Smooth muscle cell (in vitro differentiated cells): ENCODE measurements around the gene ILDR1. TPM values are rescaled to one million over a fixed set of nuclear protein-coding genes. Genes with fewer than 3 reads are reported as not detected.

Experiments used
- DNase-seq: peaks from one replicate; lab custom pipeline; 2025; ENCODE audit not compliant: unreplicated experiment; lab: John Stamatoyannopoulos, UW
- H2AFZ ChIP-seq: fragments of 200-600 bp; sonication (generic); 2 replicates; pipeline ENCODE4 v1.6.0; 2016; ENCODE audit warnings: antibody characterized with exemption, low read depth, mild to moderate bottlenecking
- H3F3A ChIP-seq: fragments of 200-600 bp; sonication (generic); 2 replicates; pipeline ENCODE4 v1.6.0; 2017; ENCODE audit warnings: antibody characterized with exemption, low read depth
- H3K27ac ChIP-seq: fragments of 200-600 bp; sonication (generic); 2 replicates; pipeline ENCODE4 v1.5.1; 2016; ENCODE audit warnings: low read depth, mild to moderate bottlenecking
- H3K27me3 ChIP-seq: fragments of 200-600 bp; sonication (generic); 2 replicates; pipeline ENCODE4 v1.6.1; 2016; ENCODE audit warnings: low read depth, mild to moderate bottlenecking
- H3K36me3 ChIP-seq: fragments of 200-600 bp; sonication (generic); 2 replicates; pipeline ENCODE4 v1.5.1; 2016; ENCODE audit warnings: low read depth
- H3K4me1 ChIP-seq: fragments of 200-600 bp; sonication (generic); 2 replicates; pipeline ENCODE4 v1.5.1; 2016; ENCODE audit warnings: low read depth
- H3K4me2 ChIP-seq: fragments of 200-600 bp; sonication (generic); 2 replicates; pipeline ENCODE4 v1.6.0; 2016; ENCODE audit warnings: mild to moderate bottlenecking
- H3K4me3 ChIP-seq: fragments of 200-600 bp; sonication (generic); 2 replicates; pipeline ENCODE4 v1.5.1; 2016; ENCODE audit warnings: mild to moderate bottlenecking
- H3K79me2 ChIP-seq: fragments of 200-600 bp; sonication (generic); 2 replicates; pipeline ENCODE4 v1.6.0; 2016; ENCODE audit warnings: low read depth, mild to moderate bottlenecking
- H3K9ac ChIP-seq: fragments of 200-600 bp; sonication (generic); 2 replicates; pipeline ENCODE4 v1.6.0; 2016; ENCODE audit warnings: low read depth
- H3K9me3 ChIP-seq: fragments of 200-600 bp; sonication (generic); replicated peaks from 2 replicates; pipeline ENCODE4 v1.5.1; 2016; ENCODE audit warnings: low read depth
- H4K20me1 ChIP-seq: fragments of 200-600 bp; sonication (generic); 2 replicates; pipeline ENCODE4 v1.6.0; 2016; ENCODE audit warnings: low read depth
- WGBS: methylation state at CpG from one replicate; pipeline ENCODE4 v1.1.7; 2016; ENCODE audit warnings: low lambda C conversion rate; 5-methylcytosine and 5-hydroxymethylcytosine counted together
- polyA plus RNA-seq: library from polyadenylated mRNA; unstranded; fragments of >200 nt; fragmentation: Nextera tagmentation; extraction: Ambion mirVana; gene quantifications from 2 replicates; pipeline ENCODE4 v1.2.1, GENCODE V29; 2016
- total RNA-seq: library from RNA; depleted of rRNA; stranded (reverse); fragments of >200 nt; gene quantifications from 2 replicates; pipeline ENCODE4 v1.2.3, GENCODE V29; 2014
- TF ChIP-seq, protein P1 (sequence below): fragments of 200-600 bp; sonication (generic); IDR thresholded peaks from 2 replicates; pipeline ENCODE4 v1.5.1; 2017; ENCODE audit warnings: borderline replicate concordance, mild to moderate bottlenecking, antibody characterized with exemption; ENCODE audit not compliant: insufficient read depth, poor library complexity, severe bottlenecking

The ILDR1 gene
- total and polyA plus RNA-seq, 2 experiments from 2014 or later, result 1.4 TPM; not detected in 1

DNA sequence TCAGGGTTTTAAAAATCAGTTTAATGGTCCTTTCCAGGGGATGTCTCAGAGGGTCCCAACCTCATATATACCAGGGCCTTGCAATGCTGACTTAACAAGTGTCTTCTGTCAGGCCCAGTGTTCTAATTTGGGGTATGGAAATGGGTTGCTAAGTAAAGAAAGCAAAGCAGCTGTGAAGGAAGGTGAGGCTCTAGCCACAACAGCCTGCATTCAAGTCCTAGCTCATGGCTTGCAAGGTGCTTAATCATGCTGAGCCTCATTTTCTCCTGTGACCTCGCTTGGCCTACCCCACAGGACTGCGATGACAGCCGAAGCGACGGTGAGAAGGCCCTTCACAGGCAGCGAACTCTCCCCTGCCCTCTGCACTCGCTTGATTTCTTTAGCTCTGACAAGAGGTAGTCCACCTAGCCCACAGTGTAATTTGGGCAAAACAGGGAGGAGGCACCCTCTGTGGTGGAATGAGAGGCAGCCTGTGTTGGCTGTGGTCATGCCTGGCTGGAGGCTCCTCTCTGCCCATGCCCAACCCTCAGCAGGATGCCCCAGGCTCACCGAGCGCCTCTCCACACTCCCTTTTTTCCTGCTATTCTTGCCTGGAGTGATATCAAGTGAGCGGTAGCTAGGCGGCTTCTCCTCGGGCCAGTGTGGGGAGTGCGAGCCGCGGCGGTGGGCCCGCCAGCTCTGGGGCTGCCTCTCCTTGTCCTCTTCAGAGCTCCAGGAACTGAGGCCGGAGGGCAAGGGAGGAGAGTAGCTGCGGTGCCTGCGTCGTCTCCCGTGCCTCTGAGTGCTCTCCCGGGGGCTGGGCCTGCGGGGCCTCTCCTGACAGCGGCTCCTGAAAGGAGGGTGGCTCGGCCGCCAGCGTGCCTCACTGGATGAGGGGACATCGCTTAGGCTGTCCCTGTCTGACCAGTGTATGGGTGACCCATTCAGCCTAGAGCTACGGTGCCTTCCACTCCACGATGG lies 29.2 kb downstream of the ILDR1 start:
- DNase-seq, result no peak
- WGBS, result 97% methylated on average over 31 of the region's 31 CpGs
- Histone ChIP-seq H3K4me3 (no peak overlapping the region), H3K9ac (no peak overlapping the region), H3K27me3 (no peaks in the 10 kb centered on the region), H3F3A (peaks cover 15% of the 10 kb centered on the region), H3K9me3 (no peaks in the 10 kb centered on the region), H3K79me2 (no peaks in the 10 kb centered on the region), H3K36me3 (no peaks in the 10 kb centered on the region), H3K27ac (no peak overlapping the region), H4K20me1 (no peaks in the 10 kb centered on the region), H2AFZ (no peak overlapping the region), H3K4me2 (no peak overlapping the region), H3K4me1 (peaks cover 10% of the 10 kb centered on the region)
- TF ChIP-seq, protein P1, sequence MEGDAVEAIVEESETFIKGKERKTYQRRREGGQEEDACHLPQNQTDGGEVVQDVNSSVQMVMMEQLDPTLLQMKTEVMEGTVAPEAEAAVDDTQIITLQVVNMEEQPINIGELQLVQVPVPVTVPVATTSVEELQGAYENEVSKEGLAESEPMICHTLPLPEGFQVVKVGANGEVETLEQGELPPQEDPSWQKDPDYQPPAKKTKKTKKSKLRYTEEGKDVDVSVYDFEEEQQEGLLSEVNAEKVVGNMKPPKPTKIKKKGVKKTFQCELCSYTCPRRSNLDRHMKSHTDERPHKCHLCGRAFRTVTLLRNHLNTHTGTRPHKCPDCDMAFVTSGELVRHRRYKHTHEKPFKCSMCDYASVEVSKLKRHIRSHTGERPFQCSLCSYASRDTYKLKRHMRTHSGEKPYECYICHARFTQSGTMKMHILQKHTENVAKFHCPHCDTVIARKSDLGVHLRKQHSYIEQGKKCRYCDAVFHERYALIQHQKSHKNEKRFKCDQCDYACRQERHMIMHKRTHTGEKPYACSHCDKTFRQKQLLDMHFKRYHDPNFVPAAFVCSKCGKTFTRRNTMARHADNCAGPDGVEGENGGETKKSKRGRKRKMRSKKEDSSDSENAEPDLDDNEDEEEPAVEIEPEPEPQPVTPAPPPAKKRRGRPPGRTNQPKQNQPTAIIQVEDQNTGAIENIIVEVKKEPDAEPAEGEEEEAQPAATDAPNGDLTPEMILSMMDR, result no peak

- Histone ChIP-seq H3K9me3 (no peaks in the 10 kb centered on the region), H4K20me1 (no peaks in the 10 kb centered on the region), H3F3A (peaks cover 6% of the 10 kb centered on the region), H3K27ac (peak overlapping the region; percentile 70), H3K4me3 (no peak overlapping the region), H3K79me2 (no peaks in the 10 kb centered on the region), H3K4me2 (no peak overlapping the region), H3K9ac (no peak overlapping the region), H3K27me3 (no peaks in the 10 kb centered on the region), H3K4me1 (no peaks in the 10 kb centered on the region), H3K36me3 (no peaks in the 10 kb centered on the region), H2AFZ (peak overlapping the region; percentile 57)
- TF ChIP-seq, protein P1, result no peak
- no peak for DNase-seq
These were observed 32.1 kb downstream of the ILDR1 start for GRCh38 chr3:121989943-121990342.

DNA sequence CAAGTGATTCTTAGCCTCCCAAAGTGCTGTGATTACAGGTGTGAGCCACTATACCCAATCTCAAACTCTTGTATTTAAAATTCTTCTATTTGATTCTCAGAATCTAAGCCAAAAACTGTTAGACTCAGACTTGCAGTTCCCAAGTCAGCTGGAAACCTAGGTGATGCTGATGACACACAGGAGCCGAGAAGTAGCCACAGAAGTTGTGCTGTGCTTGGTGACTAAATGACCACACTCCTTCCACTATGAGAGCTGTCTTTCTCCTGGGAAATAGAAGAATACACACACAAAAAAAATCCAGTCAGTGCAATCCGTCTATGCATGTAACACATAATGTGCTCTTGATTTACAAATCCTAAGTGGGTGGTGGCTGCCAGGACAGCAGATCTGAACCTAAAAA lies 33.9 kb downstream of the ILDR1 start:
- H3K27me3 ChIP-seq, result no peaks in the 10 kb centered on the region
- no peak for DNase-seq
- no peak overlapping the region for H3K4me3 ChIP-seq
- no peaks in the 10 kb centered on the region for H3K4me1 ChIP-seq
- H3K36me3 ChIP-seq, result no peaks in the 10 kb centered on the region
- TF ChIP-seq, protein P1, result no peak
- H3K9ac ChIP-seq, result no peak overlapping the region
- peak overlapping the region; percentile 34 for H2AFZ ChIP-seq
- no peaks in the 10 kb centered on the region for H4K20me1 ChIP-seq
- H3K79me2 ChIP-seq, result no peaks in the 10 kb centered on the region
- WGBS, result 39% methylated on average over 2 of the region's 2 CpGs
- peaks cover 6% of the 10 kb centered on the region for H3F3A ChIP-seq
- peaks cover 10% of the 10 kb centered on the region for H3K9me3 ChIP-seq
- H3K27ac ChIP-seq, result no peak overlapping the region
- H3K4me2 ChIP-seq, result no peak overlapping the region
